GM12872 (cell line): Measurements from ENCODE around the gene SLC22A16.

Experiments
- TF ChIP-seq, protein P1 (sequence below): IDR thresholded peaks from 3 replicates; pipeline ENCODE4 v1.5.1; 2011; ENCODE audit warnings: low read depth, mild to moderate bottlenecking, low read length, moderate library complexity; ENCODE audit not compliant: insufficient read depth

Gene SLC22A16

DNA sequence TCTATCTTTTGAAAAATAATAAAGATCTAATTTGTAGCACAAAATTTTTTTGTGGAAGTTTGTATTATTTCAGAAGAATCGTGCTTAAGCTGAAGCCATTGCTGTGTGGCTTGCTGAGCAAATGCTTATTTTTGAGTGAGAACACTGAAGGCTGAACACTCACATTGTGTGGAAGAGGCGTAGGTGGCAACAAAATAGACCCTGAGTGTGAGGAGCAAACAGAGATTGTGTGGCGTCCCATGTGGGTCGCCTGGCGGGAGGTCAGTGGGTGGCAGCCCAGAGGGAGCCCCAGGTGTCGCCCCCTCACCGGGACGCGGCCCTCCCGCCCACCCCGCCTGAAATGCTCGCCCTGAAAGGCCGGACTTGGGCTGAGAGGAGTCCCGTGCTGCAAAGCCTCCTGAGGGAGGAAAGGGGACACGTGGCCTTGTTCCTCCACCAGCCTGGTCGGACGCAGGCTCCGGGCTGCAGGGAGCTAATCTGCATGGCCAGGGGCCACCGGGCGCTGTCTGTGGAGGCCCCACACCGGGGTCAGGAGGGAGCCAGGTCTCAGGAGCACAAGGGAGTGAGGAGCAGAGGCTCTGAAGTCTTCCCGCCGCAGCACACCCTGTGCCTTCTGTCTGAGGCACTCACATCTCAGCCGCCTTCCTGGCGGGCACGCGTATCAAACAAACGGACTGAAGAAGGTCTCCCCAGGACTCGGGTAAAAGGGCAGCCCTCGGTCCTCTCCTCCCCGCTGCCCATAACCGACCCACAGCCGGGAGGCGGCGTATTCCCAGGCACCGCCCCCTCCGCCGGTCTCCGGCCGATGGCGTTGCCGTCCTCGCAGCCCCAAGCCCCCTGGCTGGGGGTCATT lies 77.0 kb downstream of the SLC22A16 start:
- TF ChIP-seq, protein P1, sequence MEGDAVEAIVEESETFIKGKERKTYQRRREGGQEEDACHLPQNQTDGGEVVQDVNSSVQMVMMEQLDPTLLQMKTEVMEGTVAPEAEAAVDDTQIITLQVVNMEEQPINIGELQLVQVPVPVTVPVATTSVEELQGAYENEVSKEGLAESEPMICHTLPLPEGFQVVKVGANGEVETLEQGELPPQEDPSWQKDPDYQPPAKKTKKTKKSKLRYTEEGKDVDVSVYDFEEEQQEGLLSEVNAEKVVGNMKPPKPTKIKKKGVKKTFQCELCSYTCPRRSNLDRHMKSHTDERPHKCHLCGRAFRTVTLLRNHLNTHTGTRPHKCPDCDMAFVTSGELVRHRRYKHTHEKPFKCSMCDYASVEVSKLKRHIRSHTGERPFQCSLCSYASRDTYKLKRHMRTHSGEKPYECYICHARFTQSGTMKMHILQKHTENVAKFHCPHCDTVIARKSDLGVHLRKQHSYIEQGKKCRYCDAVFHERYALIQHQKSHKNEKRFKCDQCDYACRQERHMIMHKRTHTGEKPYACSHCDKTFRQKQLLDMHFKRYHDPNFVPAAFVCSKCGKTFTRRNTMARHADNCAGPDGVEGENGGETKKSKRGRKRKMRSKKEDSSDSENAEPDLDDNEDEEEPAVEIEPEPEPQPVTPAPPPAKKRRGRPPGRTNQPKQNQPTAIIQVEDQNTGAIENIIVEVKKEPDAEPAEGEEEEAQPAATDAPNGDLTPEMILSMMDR: no peak

DNA sequence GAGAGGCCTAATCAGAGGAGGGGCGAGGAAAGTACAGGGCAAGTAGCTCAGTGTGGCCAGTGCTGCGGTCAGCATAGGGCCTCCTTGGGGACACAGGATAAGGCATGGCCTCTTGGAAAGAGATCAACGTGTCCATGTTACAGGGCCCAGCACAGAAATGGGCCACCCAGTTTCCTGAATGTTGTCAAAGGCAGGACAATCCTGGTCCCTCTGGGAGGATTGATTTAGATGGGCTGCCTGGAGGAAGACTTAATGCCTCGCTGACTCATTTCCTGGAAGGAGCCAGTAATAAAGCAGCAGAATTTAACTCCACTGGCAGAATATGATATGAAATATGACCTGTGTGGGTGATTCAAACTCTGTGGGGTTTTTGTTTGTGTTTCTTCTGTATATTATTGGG lies 77.6 kb downstream of the SLC22A16 start:
- TF ChIP-seq, protein P1: no peak

GRCh38 chr6:110395221-110395620 lies 81.2 kb downstream of the SLC22A16 start:
- TF ChIP-seq, protein P1: no peak

DNA sequence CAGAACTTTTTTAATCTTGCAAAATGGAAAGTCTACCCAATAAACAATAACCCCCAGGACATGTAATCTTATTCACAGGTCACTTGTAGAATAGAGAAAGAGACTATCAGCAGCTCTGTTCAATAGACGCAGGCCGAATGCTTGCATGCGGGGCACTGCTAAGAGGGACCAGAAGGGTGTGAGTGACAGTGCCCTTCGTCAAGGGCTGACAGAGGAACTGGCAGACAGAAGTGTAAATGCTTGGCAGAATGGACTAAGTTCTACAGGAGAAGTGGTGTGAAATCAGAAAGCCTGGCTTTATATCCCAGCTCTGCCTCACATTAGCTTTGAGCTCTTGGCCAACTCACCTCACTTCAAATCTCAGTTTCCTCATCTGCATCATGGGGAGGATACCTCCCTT lies 82.0 kb downstream of the SLC22A16 start:
- TF ChIP-seq, protein P1: no peak

GRCh38 chr6:110392727-110393126 lies 83.7 kb downstream of the SLC22A16 start:
- TF ChIP-seq, protein P1: no peak

GRCh38 chr6:110390404-110390803 lies 86.0 kb downstream of the SLC22A16 start:
- TF ChIP-seq, protein P1: no peak

DNA sequence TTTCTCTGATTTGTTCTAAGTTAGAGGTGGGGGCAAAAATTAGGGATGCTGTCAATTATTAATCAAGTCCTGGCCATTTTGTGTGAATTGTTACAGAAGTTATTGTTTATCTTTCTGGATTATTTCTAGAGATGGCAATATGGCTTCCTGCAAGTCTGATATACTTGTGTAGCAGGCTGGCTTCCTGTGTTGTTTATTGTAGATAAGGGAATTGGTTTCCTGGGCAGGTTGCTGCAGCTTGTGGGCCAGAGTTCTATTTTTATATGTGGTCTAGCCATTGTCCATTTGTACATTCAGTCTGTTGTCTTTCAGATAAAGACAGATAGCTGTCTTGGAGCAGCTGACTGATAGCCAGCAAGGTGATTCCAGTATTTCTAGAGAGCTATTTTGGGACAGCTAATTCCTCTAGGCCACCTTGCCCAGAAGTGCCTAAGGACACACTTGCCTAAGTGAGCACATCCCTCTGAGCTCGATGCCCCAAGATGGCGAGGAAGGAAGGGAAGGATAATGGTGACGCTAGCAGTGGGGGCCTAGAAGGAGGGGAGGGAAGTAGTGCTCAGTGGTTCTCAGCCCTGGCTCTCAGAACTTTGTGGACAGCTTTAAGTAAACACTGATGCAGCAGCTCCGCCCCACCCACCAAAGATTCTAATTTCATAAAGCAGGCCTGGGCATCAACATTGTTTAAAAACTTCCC lies 86.6 kb downstream of the SLC22A16 start:
- TF ChIP-seq, protein P1: no peak
